Hepatic stellate cell (primary cell): ENCODE data around the gene PAX8.
"Not testable (repeated sequence)": the region's sequence is repeated elsewhere in the genome, so short reads cannot be mapped to it uniquely, and the experiment has no call there.

ENCODE experiments used
- DNase-seq: peaks from one replicate; pipeline ENCODE4 v3.0.0; 2011; ENCODE audit warnings: low spot score

Gene PAX8

GRCh38 chr2:113278742-113279139 lies at the start of gene PAX8:
Gene PAX8 (minus strand): TSS chr2:113278921. CDS start chr2:113278394, 527 bp downstream.
- DNase-seq = no peak

- DNase-seq = no peak
Measured at GRCh38 chr2:113328043-113328442, 49.3 kb upstream of the PAX8 start.

GRCh38 chr2:113325161-113325731 lies 46.5 kb upstream of the PAX8 start:
- DNase-seq = not testable (repeated sequence)

- peak; percentile 57 for DNase-seq
Measured at GRCh38 chr2:113324684-113325160, 46.0 kb upstream of the PAX8 start.

- DNase-seq = not testable (repeated sequence)
Measured at GRCh38 chr2:113323129-113323528, 44.4 kb upstream of the PAX8 start.

GRCh38 chr2:113320106-113320505 lies 41.4 kb upstream of the PAX8 start:
- not testable (repeated sequence) for DNase-seq

- not testable (repeated sequence) for DNase-seq
Measured at GRCh38 chr2:113318941-113319340, 40.2 kb upstream of the PAX8 start.

- no peak for DNase-seq
Measured at GRCh38 chr2:113316085-113316484, 37.4 kb upstream of the PAX8 start.

GRCh38 chr2:113314663-113315062 lies 35.9 kb upstream of the PAX8 start:
- DNase-seq = not testable (repeated sequence)

- not testable (repeated sequence) for DNase-seq
Measured at GRCh38 chr2:113314176-113314575, 35.5 kb upstream of the PAX8 start.

- DNase-seq = not testable (repeated sequence)
Measured at GRCh38 chr2:113311781-113312180, 33.1 kb upstream of the PAX8 start.

- DNase-seq = not testable (repeated sequence)
Measured at GRCh38 chr2:113311191-113311590, 32.5 kb upstream of the PAX8 start.

- no peak for DNase-seq
Measured at GRCh38 chr2:113309655-113310387, 31.1 kb upstream of the PAX8 start.

- DNase-seq = not testable (repeated sequence)
Measured at GRCh38 chr2:113308784-113309183, 30.1 kb upstream of the PAX8 start.

GRCh38 chr2:113306207-113306606 lies 27.5 kb upstream of the PAX8 start:
- not testable (repeated sequence) for DNase-seq

GRCh38 chr2:113305749-113306148 lies 27.0 kb upstream of the PAX8 start:
- DNase-seq = not testable (repeated sequence)

GRCh38 chr2:113305146-113305545 lies 26.4 kb upstream of the PAX8 start:
- DNase-seq = no peak

GRCh38 chr2:113304702-113305101 lies 26.0 kb upstream of the PAX8 start:
- DNase-seq = no peak

GRCh38 chr2:113302216-113302980 lies 23.7 kb upstream of the PAX8 start:
- DNase-seq = not testable (repeated sequence)

- no peak for DNase-seq
Measured at GRCh38 chr2:113300281-113300680, 21.6 kb upstream of the PAX8 start.

- DNase-seq = no peak
Measured at GRCh38 chr2:113298176-113298575, 19.5 kb upstream of the PAX8 start.

- DNase-seq = not testable (repeated sequence)
Measured at GRCh38 chr2:113297590-113297989, 18.9 kb upstream of the PAX8 start.

GRCh38 chr2:113291191-113291590 lies 12.5 kb upstream of the PAX8 start:
- no peak for DNase-seq
